Myocyte (in vitro differentiated cells): Measurements from ENCODE around the gene IL1RL1. TPM values are rescaled to one million over a fixed set of nuclear protein-coding genes. Genes with fewer than 3 reads are reported as not detected.

Source experiments
- DNase-seq: peaks from one replicate; pipeline ENCODE4 v3.0.0-alpha.2; 2012; ENCODE audit warnings: low read depth
- polyA plus RNA-seq: library from polyadenylated mRNA; unstranded; fragments of >200 nt; gene quantifications from one replicate; pipeline ENCODE4 v1.2.1, GENCODE V29; 2012; ENCODE audit warnings: missing spikeins
- total RNA-seq: library from RNA; depleted of rRNA; stranded (reverse); fragments of >200 nt; gene quantifications from 2 replicates; pipeline ENCODE4 v1.2.3, GENCODE V29; 2014

The IL1RL1 gene
- total RNA-seq = not detected in 2 replicates
- polyA plus RNA-seq = 0.08 TPM

GRCh38 chr2:102310964-102311640 is at the start of gene IL1RL1:
TSS of gene IL1RL1 (plus strand) at chr2:102311563. CDS start at chr2:102338265, 26,702 bp downstream.
- no peak for DNase-seq

GRCh38 chr2:102262216-102263129 is 48.9 kb upstream of the IL1RL1 start:
- DNase-seq = no peak

DNA sequence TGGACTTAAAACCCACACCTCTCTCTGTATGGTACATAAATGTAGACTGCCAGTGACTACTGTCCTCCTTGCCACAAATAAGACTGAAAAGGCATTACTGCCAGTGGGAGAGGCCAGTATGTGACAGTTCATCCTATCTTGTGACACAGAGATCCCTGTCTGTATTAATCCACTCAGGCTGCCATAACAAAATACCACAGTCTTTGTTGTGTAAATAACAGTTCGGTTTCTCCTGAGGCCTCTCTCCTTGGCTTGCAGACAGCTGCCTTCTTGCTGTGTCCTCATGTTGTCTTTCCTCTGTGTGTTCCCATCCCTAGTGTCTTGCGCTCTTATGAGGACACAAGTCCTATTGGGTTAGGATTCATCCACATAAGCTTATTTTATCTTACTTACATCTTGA is 46.4 kb upstream of the IL1RL1 start:
- no peak for DNase-seq

GRCh38 chr2:102266204-102266603 is 45.2 kb upstream of the IL1RL1 start:
- DNase-seq = peak; percentile 68

GRCh38 chr2:102267774-102268173 is 43.6 kb upstream of the IL1RL1 start:
- DNase-seq = no peak

DNA sequence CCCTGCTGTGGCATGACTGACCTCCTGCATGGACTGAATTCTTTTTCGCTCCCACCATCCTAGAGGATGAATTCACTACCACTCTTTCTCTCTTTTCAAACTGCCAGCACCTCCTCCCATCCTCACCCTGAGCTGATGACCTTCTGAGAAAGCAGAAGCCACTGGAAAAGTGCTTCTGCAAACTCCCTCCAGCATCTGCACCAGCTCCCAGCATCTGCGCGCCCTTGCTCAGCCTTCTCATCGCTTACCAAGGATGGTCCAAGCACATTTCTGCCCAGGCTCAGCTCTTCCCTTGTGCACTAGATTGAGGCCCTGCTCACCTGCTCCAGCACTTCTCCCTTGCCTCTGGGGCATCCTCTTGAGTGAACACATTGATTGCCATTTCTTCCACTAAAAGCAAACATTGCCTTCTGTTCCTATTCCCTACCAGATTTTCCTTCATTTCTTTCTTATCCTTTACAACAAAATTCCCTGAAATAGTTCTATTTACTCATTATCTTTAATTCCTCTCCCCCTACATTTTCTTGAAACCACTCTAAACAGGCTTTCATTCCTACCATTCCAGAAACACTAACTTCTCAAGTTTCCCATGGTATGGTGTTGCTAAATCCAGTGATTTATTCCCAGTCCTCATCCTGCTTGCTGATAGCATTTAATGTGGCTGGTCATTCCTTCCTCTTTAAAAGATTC is 42.7 kb upstream of the IL1RL1 start:
- DNase-seq = no peak

GRCh38 chr2:102269200-102269524 is 42.2 kb upstream of the IL1RL1 start:
- no peak for DNase-seq

GRCh38 chr2:102271844-102272243 is 39.5 kb upstream of the IL1RL1 start:
- DNase-seq = no peak

GRCh38 chr2:102273619-102274211 is 37.6 kb upstream of the IL1RL1 start:
- DNase-seq = no peak

GRCh38 chr2:102276549-102277201 is 34.7 kb upstream of the IL1RL1 start:
- DNase-seq = no peak

GRCh38 chr2:102277202-102277700 is 34.1 kb upstream of the IL1RL1 start:
- DNase-seq = no peak

DNA sequence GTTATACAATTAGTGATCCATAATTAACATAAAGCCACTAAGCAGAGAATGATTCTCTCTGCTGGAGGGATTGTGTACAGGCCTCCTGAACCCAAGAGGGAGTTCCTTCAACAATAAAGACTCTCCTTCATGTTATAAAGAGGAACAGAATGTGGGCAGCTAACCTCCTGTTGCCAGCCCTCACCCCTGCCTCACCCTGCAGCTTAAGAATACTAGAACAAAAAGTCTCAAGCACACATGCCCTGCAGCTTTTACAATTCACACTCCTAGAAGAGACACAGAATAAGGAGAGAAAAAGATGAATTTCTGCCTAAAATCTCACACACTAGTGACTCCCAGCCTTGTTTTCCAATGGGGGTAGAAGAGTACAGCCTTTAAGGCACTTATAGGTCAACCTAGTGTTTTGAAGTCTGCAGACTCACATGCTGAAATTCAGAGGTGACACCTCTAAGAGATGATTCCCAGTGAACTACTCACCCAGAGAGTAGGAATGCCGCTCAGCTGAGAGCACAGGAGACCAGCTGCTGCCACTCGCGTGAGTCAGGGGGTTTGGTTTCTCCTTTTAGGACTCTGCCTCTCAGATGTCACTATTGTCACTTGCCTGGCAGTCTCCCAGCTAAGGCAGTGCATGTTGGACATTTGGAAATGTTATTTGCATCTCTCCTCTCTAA is 32.5 kb upstream of the IL1RL1 start:
- peak; percentile 90 for DNase-seq

DNA sequence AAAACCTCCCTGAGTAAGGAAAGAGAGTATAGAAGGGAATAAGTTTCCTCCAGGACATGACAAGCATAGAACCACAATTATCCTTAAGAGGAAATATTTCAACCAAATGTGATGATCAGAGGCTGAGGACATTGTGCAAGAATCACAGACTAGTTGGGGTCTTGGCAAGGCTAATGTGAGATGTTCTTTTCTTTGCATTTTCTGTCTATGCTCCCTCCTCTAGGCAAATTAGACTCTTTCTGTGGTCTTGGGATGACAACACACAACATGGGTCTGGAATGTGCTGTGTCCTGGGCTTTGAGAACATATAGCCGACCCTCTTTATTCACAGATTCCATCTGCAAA is 32.0 kb upstream of the IL1RL1 start:
- no peak for DNase-seq

GRCh38 chr2:102282678-102283091 is 28.7 kb upstream of the IL1RL1 start:
- DNase-seq = peak; percentile 6

- no peak for DNase-seq
Measured at GRCh38 chr2:102283996-102284395, 27.4 kb upstream of the IL1RL1 start.

DNA sequence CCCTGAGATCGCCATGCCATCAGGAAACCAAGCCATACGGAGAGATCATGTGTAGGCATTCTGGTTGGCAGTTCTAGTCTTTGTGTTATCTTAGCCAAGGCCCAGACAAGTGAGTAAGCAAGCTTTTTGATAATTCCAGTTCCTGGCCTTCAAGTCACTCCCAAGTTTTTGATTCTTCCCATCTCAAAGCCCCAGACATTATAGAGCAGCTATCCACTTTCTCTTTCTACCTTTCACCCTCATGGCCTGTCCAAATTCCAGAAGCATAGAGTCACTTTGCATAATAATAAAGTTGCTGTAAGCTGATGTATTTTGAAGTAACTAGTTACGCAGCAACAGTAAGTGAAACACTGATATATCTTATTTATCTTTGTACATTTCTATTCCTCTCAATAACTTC is 26.8 kb upstream of the IL1RL1 start:
- no peak for DNase-seq

- DNase-seq = no peak
Measured at GRCh38 chr2:102285368-102285767, 26.0 kb upstream of the IL1RL1 start.

- no peak for DNase-seq
Measured at GRCh38 chr2:102286041-102286440, 25.3 kb upstream of the IL1RL1 start.

DNA sequence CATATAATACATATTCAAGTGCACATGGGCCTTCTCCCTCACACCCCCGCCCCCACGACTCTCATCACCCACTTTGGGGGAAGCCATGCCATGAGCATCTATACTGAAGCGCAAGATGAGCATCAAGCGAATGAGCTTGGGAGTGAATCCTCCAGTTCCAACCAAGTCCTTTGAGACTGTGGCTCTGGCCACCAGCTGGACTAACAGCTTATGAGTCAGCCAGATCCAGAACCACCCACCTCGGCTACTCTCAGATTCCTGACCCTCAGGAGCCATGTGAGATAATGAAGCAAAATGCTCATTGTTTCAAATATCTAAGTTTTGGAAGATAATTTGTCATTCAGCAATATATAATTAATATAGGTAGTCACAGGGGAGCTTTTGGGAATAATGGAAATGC is 22.2 kb upstream of the IL1RL1 start:
- peak; percentile 20 for DNase-seq

DNA sequence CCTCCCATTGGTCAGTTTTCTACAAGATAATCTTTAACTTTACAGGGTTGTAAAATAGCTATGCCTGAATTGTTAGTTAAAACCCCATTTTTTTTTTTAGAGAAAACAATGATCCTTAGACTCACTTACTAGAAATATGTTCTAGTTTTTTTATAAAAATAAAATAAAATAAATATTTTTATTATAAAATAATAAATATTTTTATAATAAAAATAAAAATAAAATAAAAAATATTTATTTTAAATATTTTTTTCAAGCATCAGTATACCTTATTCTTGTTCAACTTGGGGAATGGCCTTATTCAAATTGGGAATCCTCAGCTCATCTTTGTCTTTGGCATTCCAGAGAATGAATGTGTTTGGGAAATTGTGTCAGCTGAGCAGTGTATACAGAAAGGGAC is 20.8 kb upstream of the IL1RL1 start:
- no peak for DNase-seq
